Dedifferentiated amniotic fluid mesenchymal stem cell (primary cell): ENCODE data around the gene GALNT10.

Source experiments
- DNase-seq: peaks from one replicate; pipeline ENCODE4 v3.0.0-alpha.2; 2016; ENCODE audit errors: extremely low spot score

The GALNT10 gene

DNA sequence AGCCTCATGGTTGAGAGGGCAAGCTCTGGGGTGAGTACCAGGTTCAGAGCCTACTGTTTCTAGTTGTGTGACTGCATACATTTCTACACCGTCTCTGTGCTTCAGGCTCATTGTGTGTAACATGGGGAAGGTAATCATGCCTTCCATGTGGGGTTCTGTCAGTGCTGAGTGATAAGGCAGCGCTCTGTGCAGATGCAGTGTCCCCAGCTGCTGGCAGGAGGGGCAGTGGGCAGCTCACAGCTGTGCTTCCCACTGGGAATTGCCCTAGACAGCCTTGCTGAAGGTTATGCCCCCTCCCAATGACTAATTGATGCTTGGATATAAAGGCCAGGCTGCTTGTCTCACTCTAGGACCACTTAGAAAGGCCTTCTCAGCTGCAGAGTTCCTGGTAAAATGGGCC lies 133.5 kb downstream of the GALNT10 start:
- DNase-seq, result no peak

GRCh38 chr5:154325566-154325965 lies 135.0 kb downstream of the GALNT10 start:
- DNase-seq, result no peak

DNA sequence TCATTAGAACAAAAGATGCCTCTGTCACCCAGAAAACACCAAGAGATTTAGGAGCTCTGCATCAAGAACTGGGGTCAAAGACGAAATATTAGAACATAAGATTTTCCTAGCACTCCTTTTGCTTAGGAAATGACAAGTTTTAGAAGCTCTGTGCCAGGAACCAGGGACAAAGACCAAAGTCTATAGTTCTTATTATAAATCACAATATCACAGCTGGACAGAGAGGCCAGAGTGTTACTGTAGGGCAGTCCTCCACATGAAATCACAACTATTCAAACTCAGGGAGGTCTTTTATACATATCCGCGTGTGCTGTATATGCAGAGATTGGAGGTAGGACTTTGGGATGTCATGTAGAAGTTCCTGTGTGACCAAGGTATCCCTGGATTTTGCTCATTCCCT lies 138.5 kb downstream of the GALNT10 start:
- no peak for DNase-seq

- no peak for DNase-seq
Observed at GRCh38 chr5:154329519-154330040, 139.0 kb downstream of the GALNT10 start.

DNA sequence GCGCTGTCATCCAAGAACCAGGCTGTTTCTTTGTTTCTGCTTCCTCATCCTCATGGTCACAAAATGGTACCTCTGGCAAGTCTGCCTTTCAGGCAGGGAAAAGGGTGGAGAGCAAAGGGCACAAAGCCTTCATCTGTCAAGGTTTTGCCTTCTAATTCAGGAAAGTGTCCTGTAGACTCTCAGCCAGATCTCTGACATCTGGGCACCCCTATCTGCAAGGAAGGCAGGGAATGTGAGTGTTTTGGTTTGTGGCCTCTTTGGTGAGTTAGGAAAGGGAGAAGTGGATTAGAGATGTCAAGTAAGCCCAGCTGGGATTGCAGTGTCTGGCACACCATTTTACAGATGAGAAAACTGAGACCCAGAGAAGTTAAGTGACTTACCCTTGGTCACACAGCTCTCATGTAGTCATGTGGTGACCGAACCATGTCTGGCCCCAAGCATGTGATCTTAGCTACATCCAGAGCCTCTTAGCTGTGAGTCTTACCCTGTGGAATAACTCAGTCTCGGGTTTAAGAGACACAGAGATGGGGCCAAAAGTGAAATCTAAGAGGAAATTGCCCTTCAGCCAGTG lies 139.6 kb downstream of the GALNT10 start:
- DNase-seq, result no peak

DNA sequence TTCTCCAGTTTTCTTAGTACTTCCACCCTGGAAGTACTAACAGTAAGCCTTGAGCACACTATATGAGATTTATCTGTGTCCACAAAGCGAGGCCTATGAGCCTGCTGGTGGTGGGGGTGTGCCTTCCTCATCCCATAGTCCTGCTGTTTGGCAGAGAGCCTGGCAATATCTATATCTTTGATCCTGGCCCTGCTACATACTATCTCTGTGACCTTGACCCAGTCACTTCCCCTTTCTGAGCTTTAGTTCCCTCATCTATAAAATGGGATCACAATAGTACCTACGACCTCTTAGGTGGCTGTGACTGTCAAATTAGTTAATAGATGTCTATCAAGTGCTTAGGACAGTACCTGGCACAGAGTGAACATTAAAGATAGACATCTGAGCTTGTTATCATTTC lies 140.7 kb downstream of the GALNT10 start:
- no peak for DNase-seq

GRCh38 chr5:154331924-154332323 lies 141.4 kb downstream of the GALNT10 start:
- no peak for DNase-seq

DNA sequence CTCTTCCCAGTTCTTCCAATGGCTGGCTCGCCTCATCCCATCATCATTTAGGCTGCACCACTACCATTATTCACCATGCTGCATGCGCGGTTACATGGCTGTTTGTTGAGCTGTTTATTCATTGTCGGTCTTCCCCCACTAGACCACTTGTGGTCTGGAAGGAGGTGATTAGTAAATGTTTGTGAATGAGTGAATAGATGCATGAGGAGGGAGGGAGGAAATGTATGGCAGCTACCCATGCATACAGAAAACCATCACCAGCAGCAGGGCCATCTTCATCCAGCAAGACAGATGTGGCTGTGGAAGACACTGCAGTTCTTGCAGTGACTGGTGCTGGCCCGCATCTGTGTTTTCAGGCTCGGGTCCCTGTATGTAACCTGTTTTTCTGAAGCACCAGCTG lies 141.9 kb downstream of the GALNT10 start:
- DNase-seq, result no peak

DNA sequence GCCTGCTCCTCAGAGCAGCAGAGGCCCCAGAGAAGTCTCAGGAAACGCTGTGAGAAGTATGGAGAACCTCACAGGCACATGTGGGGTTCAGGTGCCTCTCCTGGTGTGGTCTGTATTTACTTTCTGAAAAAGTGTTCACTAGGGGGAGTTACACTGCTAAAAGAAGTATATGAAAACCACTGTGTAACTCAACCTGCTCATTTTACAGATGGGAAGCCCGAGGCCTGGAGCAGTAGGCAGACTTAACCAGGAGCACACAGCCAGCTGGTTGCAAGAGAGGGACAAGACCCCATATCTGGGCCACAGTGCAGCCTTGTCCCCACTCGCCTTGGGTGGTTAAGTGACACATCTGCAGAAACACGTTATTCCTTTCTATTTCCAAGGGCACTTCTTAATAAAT lies 142.5 kb downstream of the GALNT10 start:
- no peak for DNase-seq

- peak; percentile 21 for DNase-seq
Observed at GRCh38 chr5:154334406-154335064, 144.0 kb downstream of the GALNT10 start.

GRCh38 chr5:154335065-154335448 lies 144.5 kb downstream of the GALNT10 start:
- no peak for DNase-seq

GRCh38 chr5:154341620-154342019 lies 151.1 kb downstream of the GALNT10 start:
- DNase-seq, result no peak

GRCh38 chr5:154342211-154342610 lies 151.7 kb downstream of the GALNT10 start:
- DNase-seq, result no peak

DNA sequence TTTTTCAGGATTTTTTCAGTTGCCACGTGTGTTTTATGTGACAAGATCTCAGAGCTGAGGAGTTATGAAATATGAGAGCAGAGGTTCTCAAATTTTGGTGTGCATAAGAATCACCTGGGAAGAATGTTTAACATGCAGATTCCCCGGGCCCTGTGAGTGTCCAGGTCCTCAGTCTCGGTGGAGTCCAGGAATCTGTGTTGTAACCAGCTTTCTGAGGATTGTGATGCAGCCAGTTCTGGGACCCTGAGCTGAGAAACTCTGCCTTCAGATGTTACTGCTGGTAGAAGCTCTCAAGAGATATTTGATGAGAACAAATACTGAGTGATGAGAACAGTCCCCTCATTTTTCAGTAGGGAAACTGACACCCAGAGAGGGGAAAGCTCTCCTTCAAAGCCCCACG lies 152.4 kb downstream of the GALNT10 start:
- DNase-seq, result no peak

DNA sequence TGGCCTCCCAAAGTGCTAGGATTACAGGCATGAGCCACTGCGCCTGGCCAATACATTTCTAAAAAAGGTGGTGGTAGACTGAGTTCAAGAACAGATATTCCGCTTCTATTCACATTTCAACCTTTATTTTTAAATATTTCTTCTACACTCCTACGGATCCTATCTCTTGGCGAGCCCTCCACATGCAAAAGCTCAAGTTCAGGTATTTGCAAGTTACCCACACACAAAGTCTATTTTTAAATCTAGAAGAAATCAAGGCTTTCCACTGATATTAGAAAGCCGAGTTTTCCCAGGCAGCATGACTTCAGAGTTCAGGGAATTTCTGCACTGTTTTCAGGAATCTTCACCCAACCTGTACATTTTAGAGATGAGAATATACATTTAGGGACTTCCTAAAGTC lies 153.9 kb downstream of the GALNT10 start:
- no peak for DNase-seq

GRCh38 chr5:154345255-154345952 lies 154.9 kb downstream of the GALNT10 start:
- no peak for DNase-seq

GRCh38 chr5:154346427-154346826 lies 155.9 kb downstream of the GALNT10 start:
- DNase-seq, result no peak

DNA sequence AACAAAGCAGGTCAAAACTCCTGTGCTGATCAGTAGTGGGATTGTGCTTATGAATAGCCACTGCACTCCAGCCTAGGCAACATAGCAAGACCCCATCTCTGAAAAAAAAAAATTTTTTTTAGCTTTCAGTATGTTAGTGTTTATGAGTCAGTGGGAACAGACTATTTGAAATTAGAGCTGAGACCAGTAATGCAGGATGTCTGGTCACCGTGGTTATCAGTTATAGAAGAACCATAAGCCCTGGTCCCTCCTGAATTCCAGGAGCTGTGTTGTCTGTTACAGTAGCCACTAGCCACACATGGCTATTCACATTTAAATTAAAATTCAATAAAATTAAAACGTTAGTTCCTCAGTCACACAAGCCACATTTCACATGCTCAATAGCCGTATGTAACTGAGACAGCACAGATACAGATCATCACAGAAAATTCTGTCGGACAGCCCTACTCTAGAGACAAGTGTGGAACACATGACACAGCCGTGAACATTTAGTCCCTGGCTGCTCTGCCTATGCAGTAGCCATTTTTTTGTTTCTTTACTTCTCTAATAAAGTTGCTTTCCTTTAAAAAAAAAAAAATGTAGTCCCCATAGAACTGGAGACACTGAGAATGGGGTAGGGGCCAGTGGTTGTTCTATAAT lies 159.2 kb downstream of the GALNT10 start:
- DNase-seq, result no peak

DNA sequence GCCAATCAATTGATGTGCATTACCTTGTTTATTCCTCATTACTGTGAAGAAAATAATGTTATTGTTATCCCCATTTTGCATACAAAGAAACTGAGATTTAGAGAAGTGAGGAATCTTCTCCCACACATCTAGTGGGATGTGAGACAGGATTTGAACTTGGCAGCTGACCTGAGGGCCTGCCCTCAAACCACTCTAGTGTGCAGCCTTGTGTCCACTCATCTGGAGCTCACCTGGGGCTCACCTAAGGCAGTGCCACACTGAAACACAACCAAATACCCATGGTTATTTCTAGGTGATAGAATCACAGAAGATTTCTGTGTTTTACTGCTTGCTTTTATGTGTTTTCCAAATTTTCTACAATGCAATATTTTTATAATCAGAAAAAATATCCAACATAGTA lies 160.6 kb downstream of the GALNT10 start:
- no peak for DNase-seq

DNA sequence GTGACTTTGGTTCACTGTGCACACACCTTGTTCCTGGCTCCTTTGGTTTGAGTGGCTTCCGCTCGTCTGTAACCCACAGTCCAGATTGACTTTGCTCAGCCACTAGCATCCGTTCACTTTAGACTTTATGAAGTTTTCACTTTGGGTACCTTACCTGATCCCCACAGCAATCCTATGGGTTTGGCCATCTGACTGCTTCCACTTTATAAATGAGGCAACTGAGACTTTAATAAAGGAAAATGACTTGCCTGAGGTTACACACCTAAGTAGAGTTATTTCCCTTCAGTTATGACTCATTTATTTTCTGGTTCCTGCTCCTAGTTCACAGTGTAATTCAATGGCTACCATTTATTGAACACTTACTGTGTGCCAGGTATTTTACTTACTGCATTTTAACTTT lies 161.0 kb downstream of the GALNT10 start:
- no peak for DNase-seq

GRCh38 chr5:154352960-154353548 lies 162.5 kb downstream of the GALNT10 start:
- no peak for DNase-seq

DNA sequence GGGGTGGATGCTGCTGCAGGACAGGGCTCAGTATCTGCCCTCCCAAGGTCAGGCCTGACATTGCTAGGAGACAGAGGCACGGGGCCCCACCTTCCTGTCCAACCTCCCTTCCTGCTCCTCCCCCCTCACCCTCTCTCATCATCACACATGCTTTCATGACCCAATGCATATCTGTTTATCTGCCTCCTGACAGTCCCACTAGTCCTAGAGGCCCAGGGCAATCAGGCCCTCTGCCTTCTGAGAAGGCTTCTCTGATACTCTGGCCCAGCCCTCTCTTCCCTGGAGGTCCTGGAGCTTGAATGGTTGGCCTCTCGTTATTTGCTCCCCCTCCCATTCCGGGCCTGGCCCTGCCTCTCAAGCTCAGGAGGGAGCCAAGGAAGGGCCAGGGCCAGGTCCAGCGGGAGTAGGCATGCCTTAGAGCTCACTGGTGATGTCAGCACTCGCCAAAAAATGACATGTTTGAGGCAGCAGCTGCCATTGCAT lies 164.6 kb downstream of the GALNT10 start:
- no peak for DNase-seq
